Natural killer cell (primary cell): ENCODE results near the gene RIMOC1. TPM values are rescaled to one million over a fixed set of nuclear protein-coding genes. Genes with fewer than 3 reads are reported as not detected.

Experiments
- ATAC-seq, 3 donors: fragments of 150-1000 bp in 2 of 3; fragments of 200-7000 bp in 1 of 3; cut with Tn5 transposase; 1 replicate in 1 of 3; 2 replicates in 2 of 3; pipeline ENCODE4 v1.10.0; 2021; ENCODE audit warnings: mild to moderate bottlenecking in 2 of 3, moderate library complexity in 2 of 3
- DNase-seq, 2 donors: peaks; one replicate each; pipeline versions ENCODE4 v3.0.0 to v3.0.0-alpha.2; 2013 to 2021; ENCODE audit warnings: mixed read lengths in 1 of 2
- H3K27ac ChIP-seq: one replicate; pipeline ENCODE4 v1.5.1; 2013; ENCODE audit warnings: mild to moderate bottlenecking, low read length
- H3K27me3 ChIP-seq: one replicate; pipeline ENCODE4 v1.6.1; 2013; ENCODE audit warnings: low read length; ENCODE audit not compliant: control insufficient read depth, insufficient read depth
- H3K36me3 ChIP-seq: one replicate; pipeline ENCODE4 v1.6.1; 2013; ENCODE audit warnings: low read length; ENCODE audit not compliant: control insufficient read depth, insufficient read depth
- H3K4me1 ChIP-seq: one replicate; pipeline ENCODE4 v1.6.1; 2013; ENCODE audit warnings: low read length; ENCODE audit not compliant: control insufficient read depth, insufficient read depth
- H3K4me3 ChIP-seq: one replicate; pipeline ENCODE4 v1.5.1; 2013; ENCODE audit warnings: low read length
- H3K9me3 ChIP-seq: one replicate; pipeline ENCODE4 v1.6.1; 2013; ENCODE audit warnings: low read length; ENCODE audit not compliant: control insufficient read depth, insufficient read depth
- H3K27ac Mint-ChIP-seq, 2 donors: one replicate each; pipeline ENCODE4 v1.8.0; 2022; ENCODE audit warnings: mild to moderate bottlenecking in 2 of 2, mixed read lengths in 2 of 2, moderate library complexity in 1 of 2
- H3K27me3 Mint-ChIP-seq, 2 donors: one replicate each; pipeline ENCODE4 v1.8.0; 2022; ENCODE audit warnings: low read depth in 2 of 2, mixed read lengths in 2 of 2
- H3K36me3 Mint-ChIP-seq: one replicate; pipeline ENCODE4 v1.8.0; 2022; ENCODE audit warnings: mixed read lengths
- H3K4me1 Mint-ChIP-seq, 2 donors: one replicate each; pipeline ENCODE4 v1.8.0; 2022; ENCODE audit warnings: mixed read lengths in 2 of 2
- H3K4me3 Mint-ChIP-seq: one replicate; pipeline ENCODE4 v1.8.0; 2022; ENCODE audit warnings: mild to moderate bottlenecking, moderate library complexity, mixed read lengths
- H3K9me3 Mint-ChIP-seq, 2 donors: one replicate each; pipeline ENCODE4 v1.8.0; 2022; ENCODE audit warnings: mixed read lengths in 2 of 2
- CTCF ChIP-seq: fragments of 200-600 bp; IDR thresholded peaks from one replicate; pipeline ENCODE4 v1.8.0; 2022; ENCODE audit warnings: antibody characterized with exemption
- WGBS: methylation state at CpG from one replicate; pipeline ENCODE4 v1.1.7; 2013; ENCODE audit warnings: missing lambda C conversion rate; ENCODE audit not compliant: insufficient coverage; 5-methylcytosine and 5-hydroxymethylcytosine counted together
- intact Hi-C: fragments of 100-400 bp; cut with micrococcal nuclease; formaldehyde crosslinking; loops from one replicate; pipeline ENCODE4 v1.14.2; 2022
- total RNA-seq, 4 donors: library from RNA; stranded (reverse); fragments of 120-200 nt in 1 of 4; gene quantifications; one replicate each; pipeline versions ENCODE4 v1.2.3 to v1.2.4, GENCODE V29; 2013 to 2022

RIMOC1 gene
- total RNA-seq, 3 donors from 2014 or later (not counting 1 experiment from before 2014, with no cell fraction given): 9.9 to 18.1 (median 14.2) TPM

- DNase-seq (peak; percentile 84 to 97), ATAC-seq (peak; percentile 91 to 95 (median 93))
- peak within 1 kb of the TSS; percentile 80 for H3K27ac ChIP-seq
- H3K27ac Mint-ChIP-seq: peak within 1 kb of the TSS; percentile 84 to 89
- H3K4me3 Mint-ChIP-seq: peak within 1 kb of the TSS; percentile 91
- H3K4me1 Mint-ChIP-seq: peaks cover 22 to 34% of the 10 kb centered on the region in 2 donors
- H3K9me3 ChIP-seq: no peaks in the 10 kb centered on the region
- no peaks in the 10 kb centered on the region for H3K27me3 ChIP-seq
- H3K36me3 ChIP-seq: no peaks in the 10 kb centered on the region
- no peak for TF ChIP-seq CTCF
- peaks cover 3 to 4% of the 10 kb centered on the region in 2 donors for H3K27me3 Mint-ChIP-seq
- intact Hi-C loops: loop anchor here (1.0 kb wide), 2 partner anchors 34 to 55 kb away; partner anchors contain the start of genes FBXO4 and RIMOC1
- peak within 1 kb of the TSS; percentile 94 for H3K4me3 ChIP-seq
- under 1% methylated on average over 82 of the region's 82 CpGs for WGBS
- H3K36me3 Mint-ChIP-seq: no peaks in the 10 kb centered on the region
- peaks cover 22% of the 10 kb centered on the region for H3K4me1 ChIP-seq
- no peaks in the 10 kb centered on the region for H3K9me3 Mint-ChIP-seq
Measured at GRCh38 chr5:41869724-41870626, 34.2 kb upstream of the RIMOC1 start, which contains the start of gene OXCT1. Gene OXCT1 (minus strand): TSS chr5:41870425. CDS start chr5:41870358, 67 bp downstream.

GRCh38 chr5:41870627-41871048 is 33.5 kb upstream of the RIMOC1 start:
- Histone ChIP-seq H3K27me3 (no peaks in the 10 kb centered on the region), H3K4me3 (peak overlapping the region; percentile 94), H3K9me3 (no peaks in the 10 kb centered on the region), H3K27ac (peak overlapping the region; percentile 80), H3K4me1 (peaks cover 22% of the 10 kb centered on the region), H3K36me3 (no peaks in the 10 kb centered on the region)
- ATAC-seq (no peak), DNase-seq (no peak)
- H3K36me3 Mint-ChIP-seq: no peaks in the 10 kb centered on the region
- H3K4me1 Mint-ChIP-seq: peaks cover 22 to 34% of the 10 kb centered on the region in 2 donors
- H3K9me3 Mint-ChIP-seq: no peaks in the 10 kb centered on the region
- H3K27me3 Mint-ChIP-seq: peaks cover 3 to 10% of the 10 kb centered on the region in 2 donors
- H3K4me3 Mint-ChIP-seq: peak overlapping the region; percentile 91
- intact Hi-C loops: loop anchor here (1.0 kb wide), 2 partner anchors 34 to 55 kb away; partner anchors contain the start of genes FBXO4 and RIMOC1
- no peak for TF ChIP-seq CTCF
- H3K27ac Mint-ChIP-seq: peak overlapping the region; percentile 84 to 89
- 11% methylated on average over 16 of the region's 16 CpGs for WGBS

- Mint-ChIP-seq H3K27ac (no peak overlapping the region), H3K36me3 (no peaks in the 10 kb centered on the region), H3K27me3 (peaks cover 4 to 11% of the 10 kb centered on the region in 2 donors), H3K9me3 (no peaks in the 10 kb centered on the region), H3K4me1 (peaks cover 22 to 34% of the 10 kb centered on the region in 2 donors), H3K4me3 (no peak overlapping the region)
- H3K4me1 ChIP-seq: peaks cover 22% of the 10 kb centered on the region
- TF ChIP-seq CTCF: no peak
- no peak for ATAC-seq
- H3K27ac ChIP-seq: no peak overlapping the region
- H3K36me3 ChIP-seq: no peaks in the 10 kb centered on the region
- 98% methylated on average over 2 of the region's 2 CpGs for WGBS
- H3K9me3 ChIP-seq: no peaks in the 10 kb centered on the region
- H3K27me3 ChIP-seq: no peaks in the 10 kb centered on the region
- intact Hi-C loops: no loop called here
- H3K4me3 ChIP-seq: no peak overlapping the region
- DNase-seq: no peak
Measured at GRCh38 chr5:41871852-41872251, 32.3 kb upstream of the RIMOC1 start.
